ENCODE data around the gene MCF2L.
A peak's percentile ranks its signal among the peaks of the same experiment; 100 is the strongest.

The MCF2L gene

DNA sequence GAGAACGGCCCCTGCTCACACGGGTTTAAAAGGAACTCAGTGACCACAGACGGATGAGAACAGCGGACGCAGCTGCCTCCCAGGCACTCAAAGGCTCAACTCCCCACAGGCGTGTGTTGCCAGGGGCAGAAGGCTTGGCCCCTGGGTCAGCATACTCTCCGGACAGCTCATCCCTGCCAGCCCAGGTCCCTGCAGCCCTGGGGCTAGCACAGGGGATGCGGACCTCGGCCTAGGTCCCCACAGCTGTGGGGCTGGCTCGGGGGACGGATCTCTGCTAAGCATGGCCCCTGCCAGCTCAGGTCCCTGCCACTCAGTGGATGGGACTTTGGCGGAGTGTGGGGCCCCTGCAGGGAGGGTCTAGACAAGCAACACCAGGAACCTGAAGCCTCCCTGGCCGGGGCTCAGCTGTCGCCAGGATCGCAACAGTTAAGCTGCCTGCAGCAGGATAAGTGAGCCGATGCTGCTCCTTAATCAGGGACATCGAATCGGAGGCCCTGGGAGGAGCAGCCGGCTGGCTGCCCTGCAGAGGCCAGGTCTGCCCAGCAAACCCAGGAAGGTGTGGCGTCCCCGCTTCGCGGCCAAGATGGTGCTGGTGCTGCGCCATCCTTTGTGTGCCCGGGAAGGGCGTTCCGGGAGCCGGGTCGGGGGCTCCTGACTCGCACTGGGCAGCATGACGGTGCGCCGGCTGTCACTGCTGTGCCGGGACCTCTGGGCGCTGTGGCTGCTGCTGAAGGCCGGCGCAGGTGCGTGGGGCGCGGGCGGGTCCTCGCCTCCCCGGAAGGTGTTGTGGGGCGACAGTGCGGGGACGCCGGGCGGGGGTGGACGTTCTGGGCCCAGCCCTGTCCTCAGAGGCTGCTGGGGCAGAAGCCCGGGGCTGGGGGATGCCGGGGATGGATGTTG, 32.5 kb downstream of the MCF2L start:
- TF ChIP-seq, protein P1, sequence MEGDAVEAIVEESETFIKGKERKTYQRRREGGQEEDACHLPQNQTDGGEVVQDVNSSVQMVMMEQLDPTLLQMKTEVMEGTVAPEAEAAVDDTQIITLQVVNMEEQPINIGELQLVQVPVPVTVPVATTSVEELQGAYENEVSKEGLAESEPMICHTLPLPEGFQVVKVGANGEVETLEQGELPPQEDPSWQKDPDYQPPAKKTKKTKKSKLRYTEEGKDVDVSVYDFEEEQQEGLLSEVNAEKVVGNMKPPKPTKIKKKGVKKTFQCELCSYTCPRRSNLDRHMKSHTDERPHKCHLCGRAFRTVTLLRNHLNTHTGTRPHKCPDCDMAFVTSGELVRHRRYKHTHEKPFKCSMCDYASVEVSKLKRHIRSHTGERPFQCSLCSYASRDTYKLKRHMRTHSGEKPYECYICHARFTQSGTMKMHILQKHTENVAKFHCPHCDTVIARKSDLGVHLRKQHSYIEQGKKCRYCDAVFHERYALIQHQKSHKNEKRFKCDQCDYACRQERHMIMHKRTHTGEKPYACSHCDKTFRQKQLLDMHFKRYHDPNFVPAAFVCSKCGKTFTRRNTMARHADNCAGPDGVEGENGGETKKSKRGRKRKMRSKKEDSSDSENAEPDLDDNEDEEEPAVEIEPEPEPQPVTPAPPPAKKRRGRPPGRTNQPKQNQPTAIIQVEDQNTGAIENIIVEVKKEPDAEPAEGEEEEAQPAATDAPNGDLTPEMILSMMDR (IDR thresholded peaks at IDR 0.05; ENCODE audit: control insufficient read depth, extremely low read depth, insufficient read depth), result no peak
- peak; percentile 27 for DNase-seq (ENCODE audit: low read depth)
- H3K4me3 ChIP-seq (ENCODE audit: low read depth, low read length), result no peak overlapping the region

DNA sequence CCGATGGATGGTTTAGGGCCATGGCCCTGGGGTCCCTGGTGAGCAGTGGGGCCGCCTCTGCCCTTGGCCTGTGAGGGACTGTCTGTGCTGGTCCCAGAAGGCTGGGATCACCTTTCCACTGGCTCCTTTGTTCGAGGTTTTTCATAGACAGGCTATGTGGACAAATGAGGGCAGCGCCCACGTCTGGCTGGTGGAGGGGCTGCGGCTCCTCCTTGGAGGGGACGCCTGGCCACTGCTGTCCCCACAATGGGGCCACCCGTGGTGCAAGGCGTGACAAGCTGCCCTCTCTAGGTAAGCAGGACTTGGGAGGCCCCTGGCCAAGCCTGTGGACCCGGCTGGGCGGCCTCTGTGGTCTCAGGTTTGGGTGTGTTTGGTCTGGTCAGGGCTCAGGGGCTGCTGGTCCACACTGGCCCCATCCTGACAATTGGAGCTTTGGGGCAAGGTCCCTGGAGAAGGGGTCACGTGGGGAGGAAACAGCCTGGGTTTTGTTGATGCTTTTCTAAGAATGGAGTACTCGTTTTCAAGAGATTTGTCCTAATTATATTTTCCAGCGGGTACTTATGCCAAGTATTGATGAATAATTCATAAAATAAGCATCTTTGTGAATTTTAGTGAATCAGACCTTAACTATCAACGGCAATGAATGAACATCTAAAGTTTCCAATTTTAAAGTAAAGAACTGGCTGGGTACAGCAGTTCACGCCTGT, 33.3 kb downstream of the MCF2L start:
- TF ChIP-seq, protein P1 (IDR thresholded peaks at IDR 0.05; ENCODE audit: control insufficient read depth, extremely low read depth, insufficient read depth), result 0 out of 2 replicates have a peak, but pooled peaks have one; percentile 4
- no peak overlapping the region for H3K4me3 ChIP-seq (ENCODE audit: low read depth, low read length)
- no peak for DNase-seq (ENCODE audit: low read depth)

DNA sequence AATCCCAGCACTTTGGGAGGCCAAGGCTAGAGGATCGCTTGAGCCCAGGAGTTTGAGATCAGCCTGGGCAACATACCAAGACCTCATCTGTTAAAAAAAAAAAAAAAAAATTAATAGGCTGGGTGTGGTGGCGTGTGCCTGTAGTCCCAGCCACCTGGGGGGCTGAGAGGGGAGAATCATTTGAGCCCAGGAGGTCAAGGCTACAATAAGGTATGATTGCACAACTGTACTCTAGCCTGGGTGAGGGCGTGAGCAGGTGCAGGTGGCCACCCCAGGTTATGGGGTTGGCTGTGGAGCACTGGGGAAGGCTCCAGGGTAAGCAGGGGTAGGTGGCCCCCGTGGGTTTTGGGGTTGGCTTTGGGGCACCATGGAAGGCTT, 33.9 kb downstream of the MCF2L start:
- DNase-seq (ENCODE audit: low read depth), result no peak
- TF ChIP-seq, protein P1 (IDR thresholded peaks at IDR 0.05; ENCODE audit: control insufficient read depth, extremely low read depth, insufficient read depth), result no peak

DNA sequence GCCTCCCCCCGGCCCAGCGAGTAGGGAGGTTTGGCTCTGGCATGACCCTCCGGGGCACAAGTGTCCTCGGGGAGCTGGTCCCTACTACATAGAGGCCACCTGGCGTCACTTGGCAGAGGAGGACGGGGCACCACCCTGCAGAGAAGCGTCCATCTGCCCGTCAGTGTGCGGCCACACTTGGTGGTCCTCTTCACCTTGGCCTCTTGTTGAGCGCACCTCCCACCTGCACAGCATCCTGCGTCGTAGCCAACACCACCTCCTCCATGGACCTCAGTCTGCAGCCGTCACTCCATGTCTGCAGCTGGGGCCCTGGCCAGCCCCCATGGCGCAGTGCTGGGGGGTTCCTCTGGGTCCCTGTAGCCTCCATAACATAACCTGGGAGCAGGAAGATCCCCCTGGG, 35.1 kb downstream of the MCF2L start:
- no peak for DNase-seq (ENCODE audit: low read depth)
- H3K4me3 ChIP-seq (ENCODE audit: low read depth, low read length), result no peak overlapping the region
- TF ChIP-seq, protein P1 (IDR thresholded peaks at IDR 0.05; ENCODE audit: control insufficient read depth, extremely low read depth, insufficient read depth), result no peak

More for the DNA sequence above, 33.9 kb downstream of the MCF2L start:
- H3K4me3 ChIP-seq (ENCODE audit: low read depth, low read length), result no peak overlapping the region

DNA sequence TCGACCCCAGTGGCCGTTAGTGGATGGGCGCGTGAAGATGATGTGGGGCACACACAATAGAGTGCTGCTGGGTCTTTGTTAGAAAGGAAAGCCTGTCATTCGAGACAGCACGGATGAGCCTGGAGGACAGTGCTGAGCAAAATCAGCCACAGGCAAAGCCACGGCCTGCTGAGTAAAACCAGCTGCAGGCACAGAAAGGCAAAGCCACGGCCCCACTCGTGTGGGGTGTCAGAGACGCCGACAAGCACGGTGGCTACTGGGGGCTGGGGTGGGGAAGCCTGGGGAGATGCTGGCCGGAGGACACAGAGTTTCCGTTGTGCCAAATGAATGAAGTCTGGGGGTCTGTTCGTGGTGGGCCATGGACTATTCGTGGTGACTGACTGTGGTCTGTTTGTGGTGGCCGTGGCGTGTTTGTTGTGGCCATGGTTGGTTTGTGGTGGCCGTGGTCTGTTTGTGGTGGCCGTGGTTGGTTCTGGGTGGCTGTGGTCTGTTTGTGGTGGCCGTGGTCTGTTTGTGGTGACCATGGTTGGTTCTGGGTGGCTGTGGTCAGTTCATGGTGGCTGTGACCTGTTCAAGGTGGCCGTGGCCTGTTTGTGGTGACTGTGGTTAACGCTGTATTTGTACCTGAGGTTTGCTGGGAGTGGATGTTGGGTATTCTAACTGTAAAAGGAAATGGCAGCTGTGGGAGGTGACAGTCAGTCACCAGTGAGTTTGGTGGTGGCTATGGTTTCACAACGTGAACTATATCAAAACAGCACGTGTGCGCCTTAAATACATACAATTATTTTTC, 36.3 kb downstream of the MCF2L start:
- DNase-seq (ENCODE audit: low read depth), result no peak
- TF ChIP-seq, protein P1 (IDR thresholded peaks at IDR 0.05; ENCODE audit: control insufficient read depth, extremely low read depth, insufficient read depth), result no peak
- no peak overlapping the region for H3K4me3 ChIP-seq (ENCODE audit: low read depth, low read length)

DNA sequence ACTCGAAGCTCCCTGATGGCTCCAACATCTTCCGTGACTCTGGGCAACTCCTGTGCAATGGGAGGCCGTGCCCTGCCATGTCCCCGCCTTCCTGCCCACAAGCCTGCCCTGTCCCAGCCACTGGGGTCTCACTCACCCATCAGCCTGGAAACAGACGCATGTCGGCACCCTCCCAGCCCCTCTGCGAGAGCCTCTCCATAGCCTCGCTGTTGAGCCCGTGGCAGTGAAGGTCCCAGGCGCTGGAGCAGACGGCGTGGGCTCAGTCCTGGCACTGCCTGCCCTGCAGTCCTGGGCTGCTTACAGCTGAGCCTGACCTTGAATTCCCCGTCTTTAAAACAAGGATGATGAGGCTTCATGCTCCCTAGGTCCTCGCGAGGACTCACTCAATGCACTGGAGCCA, 37.0 kb downstream of the MCF2L start:
- H3K4me3 ChIP-seq (ENCODE audit: low read depth, low read length), result no peak overlapping the region
- TF ChIP-seq, protein P1 (IDR thresholded peaks at IDR 0.05; ENCODE audit: control insufficient read depth, extremely low read depth, insufficient read depth), result no peak
- DNase-seq (ENCODE audit: low read depth), result no peak
